B cell (primary cell): ENCODE data around the gene ERICH2. TPM values are rescaled to one million over a fixed set of nuclear protein-coding genes. Genes with fewer than 3 reads are reported as not detected.

Experiments used
- ATAC-seq: fragments of 200-7000 bp; cut with Tn5 transposase; one replicate; pipeline ENCODE4 v1.10.0; 2021; ENCODE audit warnings: low read depth, mild to moderate bottlenecking, moderate number of reproducible peaks, moderate library complexity
- CTCF ChIA-PET: fragments of 350-600 bp; sonication (Branson Sonifier 250); formaldehyde crosslinking; loops from one replicate; lab custom pipeline; 2021; ENCODE audit warnings: antibody characterized with exemption, inconsistent platforms; lab: Charles Lee
- POLR2A ChIA-PET: fragments of 350-600 bp; sonication (Branson Sonifier 250); formaldehyde crosslinking; loops from one replicate; lab custom pipeline; 2021; ENCODE audit warnings: antibody characterized with exemption; lab: Charles Lee
- DNase-seq: peaks from one replicate; pipeline ENCODE4 v3.0.0; 2013
- H2AFZ ChIP-seq: 2 replicates; pipeline ENCODE4 v1.6.1; 2012; ENCODE audit warnings: mild to moderate bottlenecking, low read depth, low read length; ENCODE audit not compliant: insufficient read depth, poor library complexity, severe bottlenecking
- H3K27ac ChIP-seq, 2 donors: 1 replicate in 1 of 2; 2 replicates in 1 of 2; pipeline ENCODE4 v1.5.1; 2012 to 2013; ENCODE audit warnings: low read length in 2 of 2, mild to moderate bottlenecking in 2 of 2, moderate library complexity in 1 of 2
- H3K27me3 ChIP-seq, 4 experiments: fragments of 200-600 bp in 1 of 4; sonication (generic) in 1 of 4; replicated peaks in 1 of 4; 1 replicate in 2 of 4; 2 replicates in 2 of 4; pipeline versions ENCODE4 v1.6.1 to v1.7.0; 2013 to 2016; ENCODE audit warnings: low read length in 3 of 4, mild to moderate bottlenecking in 2 of 4, mixed read lengths in 1 of 4, moderate library complexity in 1 of 4; ENCODE audit not compliant: insufficient read depth in 4 of 4, control insufficient read depth in 3 of 4; ENCODE audit errors: control extremely low read depth in 1 of 4
- H3K36me3 ChIP-seq, 2 experiments: replicated peaks in 1 of 2; 1 replicate in 1 of 2; 2 replicates in 1 of 2; pipeline versions ENCODE4 v1.6.1 to v1.7.1; 2013; ENCODE audit warnings: low read length in 1 of 2; ENCODE audit not compliant: insufficient read depth in 2 of 2, control insufficient read depth in 1 of 2; ENCODE audit errors: control extremely low read depth in 1 of 2, extremely low read depth in 1 of 2
- H3K4me1 ChIP-seq, 2 donors: fragments of 200-600 bp in 1 of 2; sonication (generic) in 1 of 2; 1 replicate in 1 of 2; 2 replicates in 1 of 2; pipeline versions ENCODE4 v1.5.1 to v1.6.1; 2013 to 2017; ENCODE audit warnings: low read length in 2 of 2; ENCODE audit not compliant: control insufficient read depth in 2 of 2, insufficient read depth in 2 of 2
- H3K4me2 ChIP-seq: replicated peaks from 2 replicates; pipeline ENCODE3; 2012; ENCODE audit warnings: mild to moderate bottlenecking, low read depth, low read length; ENCODE audit not compliant: poor library complexity, severe bottlenecking
- H3K4me3 ChIP-seq, 5 experiments: fragments of 200-600 bp in 1 of 5; sonication (generic) in 1 of 5; 1 replicate in 3 of 5; 2 replicates in 2 of 5; pipeline versions ENCODE4 v1.5.1 to v1.7.0; 2011 to 2016; ENCODE audit warnings: low read length in 4 of 5, mild to moderate bottlenecking in 4 of 5, low read depth in 2 of 5, control low read depth in 1 of 5, moderate library complexity in 1 of 5; ENCODE audit not compliant: insufficient read depth in 1 of 5; ENCODE audit errors: control extremely low read depth in 1 of 5, extremely low read depth in 1 of 5
- H3K79me2 ChIP-seq: fragments of 200-600 bp; sonication (generic); one replicate; pipeline ENCODE4 v1.6.0; 2016; ENCODE audit warnings: low read length; ENCODE audit not compliant: control insufficient read depth, insufficient read depth
- H3K9ac ChIP-seq: fragments of 200-600 bp; sonication (generic); 2 replicates; pipeline ENCODE4 v1.6.1; 2017; ENCODE audit warnings: mild to moderate bottlenecking, low read length, moderate library complexity
- H3K9me3 ChIP-seq, 3 donors: one replicate each; pipeline versions ENCODE4 v1.6.1 to v1.7.1; 2013; ENCODE audit warnings: low read length in 2 of 3; ENCODE audit not compliant: control insufficient read depth in 2 of 3, insufficient read depth in 1 of 3; ENCODE audit errors: control extremely low read depth in 1 of 3
- H4K20me1 ChIP-seq: 2 replicates; pipeline ENCODE4 v1.6.0; 2012; ENCODE audit warnings: mild to moderate bottlenecking, low read length; ENCODE audit not compliant: insufficient read depth, control insufficient read depth, poor library complexity, severe bottlenecking
- H3K27ac Mint-ChIP-seq: one replicate; pipeline ENCODE4 v1.8.0; 2021; ENCODE audit warnings: mixed read lengths
- H3K27me3 Mint-ChIP-seq: one replicate; pipeline ENCODE4 v1.8.0; 2021; ENCODE audit warnings: mixed read lengths
- H3K4me1 Mint-ChIP-seq: one replicate; pipeline ENCODE4 v1.8.0; 2021; ENCODE audit warnings: mixed read lengths
- H3K4me3 Mint-ChIP-seq: one replicate; pipeline ENCODE4 v1.8.0; 2021; ENCODE audit warnings: mixed read lengths
- H3K9me3 Mint-ChIP-seq: one replicate; pipeline ENCODE4 v1.8.0; 2022; ENCODE audit warnings: mixed read lengths; ENCODE audit not compliant: insufficient read depth
- EZH2 ChIP-seq: IDR thresholded peaks from 2 replicates; pipeline ENCODE4 v1.6.1; 2012; ENCODE audit warnings: borderline replicate concordance, low read depth, mild to moderate bottlenecking, moderate library complexity, low read length; ENCODE audit not compliant: insufficient read depth, poor library complexity, severe bottlenecking
- WGBS: methylation state at CpG from one replicate; pipeline ENCODE4 v1.1.5; 2013; ENCODE audit warnings: missing lambda C conversion rate; ENCODE audit not compliant: insufficient coverage; 5-methylcytosine and 5-hydroxymethylcytosine counted together
- intact Hi-C: fragments of 100-400 bp; cut with micrococcal nuclease; formaldehyde crosslinking; loops from one replicate; pipeline ENCODE4 v1.10.0; 2022
- polyA plus RNA-seq: library from polyadenylated mRNA; depleted of rRNA; stranded (reverse); fragments of >200 nt; gene quantifications from 2 replicates; pipeline ENCODE4 v1.2.3, GENCODE V29; 2012
- total RNA-seq, 2 donors: library from RNA; stranded (reverse); fragments of 120-200 nt in 1 of 2; gene quantifications; 1 replicate in 1 of 2; 2 replicates in 1 of 2; pipeline versions ENCODE4 v1.2.3 to v1.2.4, GENCODE V29; 2013 to 2022
- TF ChIP-seq, protein P1 (sequence below): fragments of 200-600 bp; IDR thresholded peaks from one replicate; pipeline ENCODE4 v1.8.0; 2022; ENCODE audit warnings: antibody characterized with exemption, mild to moderate bottlenecking

The ERICH2 gene
- total and polyA plus RNA-seq, 2 donors (not counting 1 experiment from before 2014, with no cell fraction given), result not detected

DNA sequence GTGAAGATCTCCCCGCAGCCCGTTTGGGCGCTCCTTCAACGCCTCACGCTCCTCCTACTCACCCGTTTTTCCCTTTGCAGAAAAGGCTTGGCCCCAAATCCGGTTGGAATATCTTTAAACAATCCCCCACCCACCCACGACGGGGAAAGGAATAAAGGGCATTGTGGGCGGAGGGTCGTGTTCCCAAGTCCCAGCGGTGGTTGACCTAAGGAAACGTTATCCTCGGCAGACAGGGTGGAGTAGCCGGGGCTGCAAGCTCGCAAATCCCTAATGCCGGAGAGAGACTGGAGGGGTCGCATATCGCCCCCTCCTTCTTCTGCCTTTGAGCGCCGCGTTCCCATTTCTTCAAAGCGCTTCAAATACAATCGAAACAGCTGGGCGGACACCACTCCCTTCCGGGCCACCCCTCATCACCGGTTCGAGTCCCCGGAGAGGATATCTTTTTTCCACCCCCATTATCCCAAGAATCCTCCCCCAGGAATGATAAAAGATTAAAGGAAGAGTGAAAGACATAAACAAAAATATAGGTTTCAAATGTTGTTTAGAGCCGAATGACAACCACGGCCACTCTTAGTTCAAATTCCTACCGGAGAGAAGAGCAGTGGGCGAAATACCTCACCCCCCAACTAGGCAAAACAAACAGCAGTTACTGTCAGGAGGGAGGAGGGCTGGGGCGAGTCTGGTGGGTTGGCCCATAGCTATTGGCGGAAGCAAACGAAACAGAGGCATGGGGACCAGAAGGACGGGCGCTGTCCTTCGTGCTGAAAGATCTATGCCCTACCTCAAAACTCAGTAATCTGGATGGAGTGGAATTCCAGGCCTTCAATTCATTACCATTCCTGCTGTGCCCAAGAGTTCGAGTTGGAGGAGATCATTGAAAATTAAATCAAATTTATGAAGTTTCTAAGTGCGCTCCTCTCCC lies 43.7 kb downstream of the ERICH2 start:
- POLR2A ChIA-PET, result interaction anchor here (0.6 kb wide), 1 partner anchor 346 kb away, joined by 11 read pairs; no protein-coding TSS in a partner anchor
- Histone ChIP-seq H3K4me2 (no peak overlapping the region), H3K79me2 (no peaks in the 10 kb centered on the region), H3K27ac (no peak overlapping the region), H3K27me3 (peaks cover 0 to 61% (median 46%) of the 10 kb centered on the region in 4 experiments), H3K9me3 (peaks cover 0 to 53% (median 2%) of the 10 kb centered on the region in 3 donors), H3K9ac (no peak overlapping the region), H4K20me1 (no peaks in the 10 kb centered on the region), H3K4me3 (no peak overlapping the region), H3K36me3 (no peaks in the 10 kb centered on the region), H3K4me1 (peaks cover 40 to 52% of the 10 kb centered on the region in 2 donors), H2AFZ (no peak overlapping the region)
- no peaks in the 10 kb centered on the region for H3K9me3 Mint-ChIP-seq
- WGBS, result 6% methylated on average over 18 of the region's 41 CpGs
- H3K4me3 Mint-ChIP-seq, result no peak overlapping the region
- ATAC-seq, result no peak
- peaks cover 38% of the 10 kb centered on the region for H3K4me1 Mint-ChIP-seq
- no peak for TF ChIP-seq EZH2
- TF ChIP-seq, protein P1, sequence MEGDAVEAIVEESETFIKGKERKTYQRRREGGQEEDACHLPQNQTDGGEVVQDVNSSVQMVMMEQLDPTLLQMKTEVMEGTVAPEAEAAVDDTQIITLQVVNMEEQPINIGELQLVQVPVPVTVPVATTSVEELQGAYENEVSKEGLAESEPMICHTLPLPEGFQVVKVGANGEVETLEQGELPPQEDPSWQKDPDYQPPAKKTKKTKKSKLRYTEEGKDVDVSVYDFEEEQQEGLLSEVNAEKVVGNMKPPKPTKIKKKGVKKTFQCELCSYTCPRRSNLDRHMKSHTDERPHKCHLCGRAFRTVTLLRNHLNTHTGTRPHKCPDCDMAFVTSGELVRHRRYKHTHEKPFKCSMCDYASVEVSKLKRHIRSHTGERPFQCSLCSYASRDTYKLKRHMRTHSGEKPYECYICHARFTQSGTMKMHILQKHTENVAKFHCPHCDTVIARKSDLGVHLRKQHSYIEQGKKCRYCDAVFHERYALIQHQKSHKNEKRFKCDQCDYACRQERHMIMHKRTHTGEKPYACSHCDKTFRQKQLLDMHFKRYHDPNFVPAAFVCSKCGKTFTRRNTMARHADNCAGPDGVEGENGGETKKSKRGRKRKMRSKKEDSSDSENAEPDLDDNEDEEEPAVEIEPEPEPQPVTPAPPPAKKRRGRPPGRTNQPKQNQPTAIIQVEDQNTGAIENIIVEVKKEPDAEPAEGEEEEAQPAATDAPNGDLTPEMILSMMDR, result no peak
- H3K27ac Mint-ChIP-seq, result no peak overlapping the region
- CTCF ChIA-PET, result interaction anchor here (1.0 to 5.5 kb wide), 6 partner anchors 8 to 453 kb away, joined by 3 to 37 read pairs (median 10); no protein-coding TSS in a partner anchor
- intact Hi-C loops, result loop anchor here (5.0 to 10.0 kb wide), 3 partner anchors 97 to 882 kb away; partner anchors contain the start of gene SP5
- H3K27me3 Mint-ChIP-seq, result peaks cover 67% of the 10 kb centered on the region
- DNase-seq, result peak; percentile 36
